Stimulated activated CD4-positive, alpha-beta T cell treated with anti-CD3 and anti-CD28 coated beads, Interleukin-15, amount 100 ng/mL, for 24 hours (primary cell): ENCODE results near the gene KCNK18.
"Not testable (repeated sequence)": the region's sequence is repeated elsewhere in the genome, so short reads cannot be mapped to it uniquely, and the experiment has no call there.

Experiments
- DNase-seq: peaks from one replicate; pipeline ENCODE4 v3.0.0-alpha.2; 2020

KCNK18 gene

DNA sequence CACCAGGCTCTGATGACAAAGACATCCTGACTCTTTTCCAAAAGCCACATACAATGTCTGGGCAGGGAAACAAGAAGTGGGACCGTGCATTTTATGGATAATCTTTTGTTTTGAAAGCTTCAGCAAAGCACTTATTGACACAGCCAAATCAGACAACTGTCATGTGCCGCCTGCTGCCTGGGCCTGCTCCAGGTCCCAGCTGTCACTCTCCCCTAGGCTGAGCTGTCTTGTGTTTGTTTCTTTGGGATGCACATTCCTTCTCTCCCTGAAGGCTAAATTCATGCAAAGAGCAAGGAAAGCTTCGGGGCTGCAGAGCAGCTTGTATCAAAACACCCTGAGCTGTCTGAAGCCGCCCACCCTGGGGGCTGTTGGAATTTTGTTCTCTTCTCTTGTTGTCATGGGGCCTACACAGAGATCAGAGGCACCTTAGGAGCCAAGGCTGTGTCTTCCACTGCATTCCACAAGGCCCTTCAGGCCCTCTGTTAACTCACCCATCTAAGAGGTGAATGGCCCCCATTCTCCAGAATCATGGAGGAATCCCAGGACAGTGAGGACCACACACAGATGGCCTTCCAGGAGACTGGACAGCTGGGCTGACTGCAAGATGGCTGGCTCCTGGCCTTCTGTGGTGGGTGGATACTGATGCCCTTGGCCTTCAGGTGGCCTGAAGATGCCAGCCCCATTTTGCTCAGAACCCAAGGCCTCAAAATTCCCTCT lies 25.8 kb downstream of the KCNK18 start:
- no peak for DNase-seq

- DNase-seq, result no peak
Measured at GRCh38 chr10:117223693-117224430, 26.6 kb downstream of the KCNK18 start.

DNA sequence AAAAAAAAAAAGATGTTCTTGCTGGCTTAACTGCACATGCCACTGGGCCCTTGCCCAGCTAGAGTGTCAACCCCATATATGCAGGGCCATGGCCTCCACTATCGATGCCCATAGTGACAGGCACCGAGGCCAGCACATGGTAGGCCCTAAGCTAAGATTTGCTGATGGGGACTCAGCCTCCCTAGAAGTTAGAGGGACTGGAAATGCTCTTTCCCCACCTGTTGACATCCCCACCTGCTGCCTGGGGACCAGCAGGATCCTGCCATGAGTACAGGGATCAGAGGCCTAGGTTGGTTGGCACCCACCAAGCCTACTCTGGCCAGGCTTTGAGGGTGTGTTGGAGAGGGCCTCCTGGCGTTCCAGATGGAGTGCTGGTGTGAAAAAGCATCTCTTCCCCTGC lies 27.6 kb downstream of the KCNK18 start:
- no peak for DNase-seq

DNA sequence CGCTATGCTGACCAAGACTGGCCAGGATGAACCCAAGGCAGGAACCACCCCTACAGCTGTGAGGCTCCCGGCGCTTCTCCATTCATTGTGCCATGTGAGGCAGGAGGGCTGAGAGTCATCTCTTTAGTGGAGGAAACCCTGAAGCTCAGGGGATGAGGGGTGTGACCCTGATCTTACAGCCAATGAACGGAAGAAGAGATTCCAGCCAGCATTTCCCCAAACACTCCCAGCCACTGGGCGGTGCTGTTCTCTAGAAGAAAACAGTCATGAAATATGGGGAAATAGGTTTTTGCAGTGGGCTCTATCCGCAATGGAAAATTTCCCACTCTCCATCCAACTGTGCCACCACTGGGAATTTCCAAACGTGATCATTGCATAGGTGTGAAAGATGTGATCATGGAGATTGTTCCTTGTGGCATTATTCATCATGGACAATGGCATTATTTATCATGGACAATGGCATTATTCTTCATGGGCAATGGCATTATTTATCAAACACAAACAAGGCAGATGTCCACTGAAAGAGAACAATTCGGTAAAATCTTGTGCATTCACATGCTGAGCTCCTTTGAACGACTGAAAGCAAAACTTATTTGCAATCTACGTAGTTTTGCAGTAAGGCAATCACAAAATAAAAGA lies 29.6 kb downstream of the KCNK18 start:
- DNase-seq, result peak; percentile 12

DNA sequence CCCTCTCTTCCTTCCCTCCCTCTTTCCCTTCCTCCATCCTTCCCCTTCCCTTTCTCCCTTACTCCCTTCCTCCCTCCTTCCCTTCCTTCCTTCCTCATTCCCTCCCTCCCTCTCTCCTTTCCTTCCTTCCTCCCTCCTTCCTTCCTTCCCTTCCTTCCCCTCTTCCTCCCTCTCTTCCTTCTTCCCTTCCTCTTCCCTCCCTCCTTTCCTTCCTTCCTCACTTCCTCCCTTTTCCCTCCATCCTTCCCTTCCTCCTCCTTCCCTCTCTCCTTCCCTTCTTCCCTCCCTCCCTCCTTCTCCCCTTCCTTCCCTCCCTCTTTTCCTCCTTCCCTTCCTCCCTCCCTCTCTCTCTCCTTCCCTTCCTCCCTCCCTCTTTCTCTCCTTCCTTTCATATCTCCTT lies 30.9 kb downstream of the KCNK18 start:
- DNase-seq, result no peak

DNA sequence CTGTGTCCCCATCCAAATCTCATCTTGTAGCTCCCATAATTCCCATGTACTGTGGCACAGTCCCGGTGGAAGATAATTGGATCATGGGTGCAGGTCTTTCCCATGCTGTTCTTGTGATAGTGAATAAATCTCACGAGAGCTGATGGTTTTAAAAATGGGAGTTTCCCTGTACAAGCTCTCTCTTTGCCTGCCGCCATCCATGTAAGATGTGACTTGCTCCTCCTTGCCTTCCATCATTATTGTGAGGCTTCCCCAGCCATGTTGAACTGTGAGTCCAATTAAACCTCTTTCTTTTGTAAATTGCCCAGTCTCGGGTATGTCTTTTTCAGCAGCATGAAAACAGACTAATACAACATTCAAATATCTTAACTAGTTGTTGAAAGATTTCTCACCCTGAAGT lies 32.8 kb downstream of the KCNK18 start:
- DNase-seq, result not testable (repeated sequence)

DNA sequence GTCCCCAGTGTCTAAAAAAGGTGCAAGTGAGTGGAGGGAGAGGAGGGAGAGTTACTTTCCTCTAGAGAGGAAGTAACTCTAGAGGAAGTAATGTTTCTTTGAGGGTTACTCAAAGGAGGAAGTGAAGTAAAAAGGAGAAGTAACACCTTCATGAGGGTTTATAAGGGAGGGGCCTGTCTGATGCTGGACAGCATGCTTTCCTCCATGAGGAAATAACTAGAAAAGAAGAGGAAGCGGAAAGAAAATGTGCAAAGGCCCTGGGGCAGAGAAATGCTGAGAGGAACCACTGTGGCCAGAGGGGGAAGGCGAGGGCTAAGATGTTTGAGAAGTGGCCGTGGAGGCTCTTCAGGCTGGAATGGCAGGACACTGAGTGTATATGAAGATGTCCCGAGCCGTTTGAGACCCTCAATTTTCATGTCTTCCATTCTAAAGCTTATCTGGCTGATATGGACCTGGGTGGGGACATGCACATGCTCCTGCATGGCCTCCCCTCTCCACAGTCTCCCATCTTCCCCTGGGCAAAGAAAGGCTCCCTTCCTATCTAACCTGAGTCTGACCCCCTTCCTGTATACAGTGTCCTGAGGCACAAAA lies 40.2 kb downstream of the KCNK18 start:
- DNase-seq, result no peak

DNA sequence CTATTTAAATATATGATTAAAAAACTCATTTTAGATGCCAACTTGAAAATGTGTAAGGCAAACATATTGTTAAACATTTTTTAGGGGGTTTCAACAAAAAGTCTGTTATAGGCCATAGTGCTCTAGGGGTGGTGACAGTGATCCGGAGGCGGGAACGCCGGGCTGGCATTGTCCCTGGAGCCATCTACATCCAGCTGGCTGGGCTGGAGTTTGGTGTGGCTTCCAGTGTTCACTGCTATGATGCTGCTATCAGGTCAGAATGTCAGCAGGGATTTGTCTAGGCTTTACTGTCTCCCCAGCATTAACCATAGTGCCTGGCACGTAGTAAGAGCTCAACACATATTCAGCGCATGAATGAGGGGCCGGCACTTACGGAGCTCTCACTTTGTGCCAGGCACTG lies 41.8 kb downstream of the KCNK18 start:
- no peak for DNase-seq

DNA sequence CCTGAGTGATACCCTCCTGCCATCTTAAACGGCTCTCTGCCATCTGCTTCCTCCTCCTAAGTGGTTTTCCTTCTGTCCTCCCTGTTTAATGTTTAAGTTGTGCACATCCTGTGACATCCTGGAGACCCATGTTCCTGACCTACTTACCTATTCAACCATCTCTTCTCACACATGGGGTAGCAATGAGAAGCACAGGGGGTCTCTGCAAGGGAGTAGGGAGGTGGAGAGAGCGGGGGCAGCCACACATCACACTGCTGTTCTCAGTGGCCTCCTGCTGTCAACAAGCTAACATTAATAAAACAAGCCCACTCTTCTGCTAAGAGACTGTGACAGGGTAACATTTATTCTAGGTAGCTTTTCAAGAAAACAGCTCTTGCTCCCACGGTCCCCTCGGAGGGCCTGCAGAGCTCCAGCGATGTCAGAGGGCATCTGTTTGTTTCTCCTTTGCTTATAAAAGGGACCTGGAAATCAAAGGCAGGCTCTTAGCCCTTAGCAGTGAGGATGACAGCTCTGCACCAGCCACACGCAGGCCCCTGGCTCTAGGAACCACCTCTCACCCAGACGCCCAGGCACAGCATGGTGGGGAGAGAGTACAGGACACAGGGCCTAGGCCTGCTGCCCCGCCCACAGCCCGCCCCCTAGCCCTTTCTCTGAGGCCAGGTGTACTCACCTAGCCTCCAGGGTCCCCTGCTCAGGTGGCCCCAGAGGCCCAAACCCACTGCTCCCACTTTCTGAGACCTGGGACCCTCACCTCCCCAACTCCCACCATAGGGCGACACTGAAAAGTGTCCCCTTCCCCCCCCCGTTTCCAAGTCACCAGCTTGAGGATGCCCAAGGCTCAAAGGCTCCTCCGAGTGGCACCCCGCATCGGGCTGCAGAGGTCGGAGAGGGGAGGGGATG lies 42.7 kb downstream of the KCNK18 start:
- no peak for DNase-seq

DNA sequence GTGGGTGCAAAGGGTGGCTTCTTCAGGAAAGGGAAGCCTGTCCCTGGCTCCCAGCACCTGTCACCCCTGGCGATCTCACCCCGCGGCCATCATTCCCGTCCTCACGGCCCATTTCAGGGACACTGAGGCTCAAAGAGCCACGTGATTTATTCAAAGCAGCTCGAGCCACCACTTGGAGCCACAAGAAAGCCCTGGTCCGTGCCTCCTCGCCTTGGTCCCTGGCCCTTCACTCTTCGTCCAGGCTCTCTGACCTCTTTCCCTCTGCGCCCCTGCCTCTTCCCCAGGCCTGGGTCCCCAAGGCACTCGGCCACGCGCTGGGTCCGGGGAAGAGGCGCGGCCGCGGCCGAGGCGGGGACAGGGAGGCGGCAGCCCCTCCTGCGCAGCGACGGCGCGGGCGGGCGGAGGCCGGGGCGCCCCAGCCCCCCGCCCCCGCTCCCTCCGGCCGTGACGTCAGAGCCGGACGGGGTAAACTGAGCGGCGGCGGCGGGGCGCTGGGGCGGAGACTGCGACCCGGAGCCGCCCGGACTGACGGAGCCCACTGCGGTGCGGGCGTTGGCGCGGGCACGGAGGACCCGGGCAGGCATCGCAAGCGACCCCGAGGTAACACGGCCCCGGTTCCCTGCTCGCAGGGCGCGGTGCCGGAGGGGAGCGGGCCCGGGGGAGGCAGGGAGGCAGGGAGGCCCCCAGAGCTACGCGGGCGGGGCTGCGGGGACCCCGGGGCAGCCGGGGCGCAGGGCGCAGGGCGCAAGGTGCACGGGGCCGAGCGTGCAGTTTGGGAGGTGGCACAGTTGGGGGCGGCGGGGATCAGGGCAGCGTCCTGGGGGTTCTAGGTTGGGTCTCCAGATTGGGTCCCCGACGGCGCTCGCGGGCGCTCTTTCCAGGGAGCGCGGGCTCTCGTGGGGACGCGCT lies 43.6 kb downstream of the KCNK18 start, which contains the start of gene SLC18A2:
SLC18A2 (plus strand) TSS at position 494 of the 909 bp plus-strand sequence. CDS start 580 bp downstream, outside the sequence.
- DNase-seq, result no peak

- peak; percentile 6 for DNase-seq
Measured at GRCh38 chr10:117241541-117242462, 44.5 kb downstream of the KCNK18 start.

GRCh38 chr10:117242463-117242832 lies 45.2 kb downstream of the KCNK18 start:
- DNase-seq, result no peak

GRCh38 chr10:117246997-117247671 lies 49.8 kb downstream of the KCNK18 start:
- no peak for DNase-seq

DNA sequence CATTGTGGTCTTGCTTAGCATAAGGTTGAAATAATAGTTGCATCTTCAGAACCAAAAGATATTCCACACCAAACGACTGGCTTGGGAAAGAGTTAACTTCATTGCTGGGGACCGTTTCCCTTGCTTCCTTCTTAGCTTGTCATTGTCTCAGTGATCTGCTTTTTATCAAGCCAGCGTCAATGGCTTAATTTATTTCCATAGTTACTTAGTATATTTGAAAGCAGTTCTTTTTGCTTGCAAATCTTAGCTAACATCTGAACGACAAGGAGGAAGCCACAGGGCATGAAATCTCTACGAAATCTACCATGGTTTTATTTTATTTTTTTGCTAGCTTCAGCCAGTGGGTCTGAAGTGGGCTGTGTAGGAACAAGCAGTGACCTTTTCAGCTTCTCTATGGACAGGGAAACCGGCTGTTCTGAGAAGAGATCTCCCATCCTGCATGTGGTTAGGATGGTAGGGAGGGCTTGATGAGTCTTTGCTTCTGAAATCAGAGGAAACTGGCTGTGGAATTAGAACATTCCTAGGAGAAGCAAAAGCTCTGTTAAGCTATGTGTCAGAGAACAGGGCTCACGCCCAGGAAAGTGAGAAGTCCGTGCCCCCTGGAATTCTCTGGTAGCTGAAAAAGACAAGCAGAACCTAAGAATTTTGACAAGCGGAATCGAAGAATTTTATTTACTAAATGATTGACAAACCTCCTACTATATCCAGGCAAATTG lies 51.6 kb downstream of the KCNK18 start:
- no peak for DNase-seq

- no peak for DNase-seq
Measured at GRCh38 chr10:117249493-117250093, 52.3 kb downstream of the KCNK18 start.

DNA sequence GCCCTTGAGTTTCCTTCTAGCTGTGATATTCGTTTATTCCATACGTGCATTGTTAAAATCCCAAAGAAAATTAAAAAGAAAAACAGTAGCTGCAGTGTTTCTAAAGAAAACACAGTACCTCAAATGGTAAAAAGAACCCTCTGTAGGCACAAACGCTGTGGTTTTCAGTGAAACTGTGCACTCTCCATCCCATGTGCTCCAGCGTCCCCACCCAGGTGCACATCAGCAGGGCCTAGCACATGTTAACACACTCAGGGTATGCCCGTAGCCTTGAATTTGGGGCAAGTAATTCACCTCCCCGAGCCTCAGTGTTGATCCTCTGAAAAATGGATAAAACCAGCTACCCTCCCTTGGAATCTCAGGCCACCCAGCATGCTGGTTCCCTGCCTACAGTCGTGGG lies 53.1 kb downstream of the KCNK18 start:
- no peak for DNase-seq

DNA sequence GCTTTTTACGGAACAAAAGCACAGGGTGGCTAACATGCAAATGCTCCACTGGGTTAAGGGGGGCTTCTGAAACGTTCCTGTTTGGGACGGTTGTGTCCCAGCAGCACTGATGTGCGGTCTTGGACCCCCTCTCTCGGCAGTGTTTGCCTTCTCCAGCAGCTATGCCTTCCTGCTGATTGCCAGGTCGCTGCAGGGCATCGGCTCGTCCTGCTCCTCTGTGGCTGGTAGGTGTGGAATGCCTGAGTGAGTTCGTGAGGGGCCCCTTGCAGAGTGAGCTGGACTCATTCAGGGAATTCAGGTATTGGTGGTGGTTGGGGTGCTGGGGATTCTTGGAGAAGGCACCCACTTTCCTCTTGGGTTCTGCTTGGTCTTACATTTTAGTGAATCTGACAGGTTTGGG lies 56.6 kb downstream of the KCNK18 start:
- no peak for DNase-seq

DNA sequence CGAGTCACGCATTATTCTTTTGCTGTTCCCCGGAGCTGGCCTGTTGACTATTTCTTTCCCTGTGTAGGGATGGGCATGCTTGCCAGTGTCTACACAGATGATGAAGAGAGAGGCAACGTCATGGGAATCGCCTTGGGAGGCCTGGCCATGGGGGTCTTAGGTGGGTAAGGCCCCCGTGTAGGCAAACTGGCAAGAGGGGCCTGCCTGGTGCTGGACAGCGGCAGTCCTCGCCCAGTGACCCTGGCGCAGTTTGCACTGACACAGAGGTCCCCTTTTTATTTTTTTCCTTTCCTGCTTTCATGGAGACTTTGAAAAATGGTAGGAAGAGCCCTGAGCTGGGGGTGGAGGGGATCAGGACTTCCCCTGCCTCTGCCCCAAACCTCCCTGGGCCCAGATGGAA lies 57.0 kb downstream of the KCNK18 start:
- DNase-seq, result no peak
